IPS-NIHi7 (cell line): ENCODE data around the gene DNAH11.
A peak's percentile ranks its signal among the peaks of the same experiment; 100 is the strongest.
"Not testable (repeated sequence)": the region's sequence is repeated elsewhere in the genome, so short reads cannot be mapped to it uniquely, and the experiment has no call there.

ENCODE experiments used
- DNase-seq: peaks from one replicate; pipeline ENCODE4 v3.0.0; 2012; ENCODE audit warnings: mixed read lengths; ENCODE audit errors: extremely low spot score

The DNAH11 gene, protein sequence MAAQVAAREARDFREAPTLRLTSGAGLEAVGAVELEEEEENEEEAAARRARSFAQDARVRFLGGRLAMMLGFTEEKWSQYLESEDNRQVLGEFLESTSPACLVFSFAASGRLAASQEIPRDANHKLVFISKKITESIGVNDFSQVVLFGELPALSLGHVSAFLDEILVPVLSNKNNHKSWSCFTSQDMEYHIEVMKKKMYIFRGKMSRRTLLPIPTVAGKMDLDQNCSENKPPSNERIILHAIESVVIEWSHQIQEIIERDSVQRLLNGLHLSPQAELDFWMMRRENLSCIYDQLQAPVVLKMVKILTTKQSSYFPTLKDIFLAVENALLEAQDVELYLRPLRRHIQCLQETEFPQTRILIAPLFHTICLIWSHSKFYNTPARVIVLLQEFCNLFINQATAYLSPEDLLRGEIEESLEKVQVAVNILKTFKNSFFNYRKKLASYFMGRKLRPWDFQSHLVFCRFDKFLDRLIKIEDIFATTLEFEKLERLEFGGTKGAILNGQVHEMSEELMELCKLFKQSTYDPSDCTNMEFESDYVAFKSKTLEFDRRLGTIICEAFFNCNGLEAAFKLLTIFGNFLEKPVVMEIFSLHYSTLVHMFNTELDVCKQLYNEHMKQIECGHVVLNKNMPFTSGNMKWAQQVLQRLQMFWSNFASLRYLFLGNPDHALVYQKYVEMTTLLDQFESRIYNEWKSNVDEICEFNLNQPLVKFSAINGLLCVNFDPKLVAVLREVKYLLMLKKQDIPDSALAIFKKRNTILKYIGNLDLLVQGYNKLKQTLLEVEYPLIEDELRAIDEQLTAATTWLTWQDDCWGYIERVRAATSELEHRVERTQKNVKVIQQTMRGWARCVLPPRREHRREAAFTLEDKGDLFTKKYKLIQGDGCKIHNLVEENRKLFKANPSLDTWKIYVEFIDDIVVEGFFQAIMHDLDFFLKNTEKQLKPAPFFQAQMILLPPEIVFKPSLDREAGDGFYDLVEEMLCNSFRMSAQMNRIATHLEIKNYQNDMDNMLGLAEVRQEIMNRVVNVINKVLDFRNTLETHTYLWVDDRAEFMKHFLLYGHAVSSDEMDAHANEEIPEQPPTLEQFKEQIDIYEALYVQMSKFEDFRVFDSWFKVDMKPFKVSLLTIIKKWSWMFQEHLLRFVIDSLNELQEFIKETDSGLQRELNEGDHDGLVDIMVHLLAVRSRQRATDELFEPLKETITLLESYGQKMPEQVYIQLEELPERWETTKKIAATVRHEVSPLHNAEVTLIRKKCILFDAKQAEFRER (N-terminal part only)

DNA sequence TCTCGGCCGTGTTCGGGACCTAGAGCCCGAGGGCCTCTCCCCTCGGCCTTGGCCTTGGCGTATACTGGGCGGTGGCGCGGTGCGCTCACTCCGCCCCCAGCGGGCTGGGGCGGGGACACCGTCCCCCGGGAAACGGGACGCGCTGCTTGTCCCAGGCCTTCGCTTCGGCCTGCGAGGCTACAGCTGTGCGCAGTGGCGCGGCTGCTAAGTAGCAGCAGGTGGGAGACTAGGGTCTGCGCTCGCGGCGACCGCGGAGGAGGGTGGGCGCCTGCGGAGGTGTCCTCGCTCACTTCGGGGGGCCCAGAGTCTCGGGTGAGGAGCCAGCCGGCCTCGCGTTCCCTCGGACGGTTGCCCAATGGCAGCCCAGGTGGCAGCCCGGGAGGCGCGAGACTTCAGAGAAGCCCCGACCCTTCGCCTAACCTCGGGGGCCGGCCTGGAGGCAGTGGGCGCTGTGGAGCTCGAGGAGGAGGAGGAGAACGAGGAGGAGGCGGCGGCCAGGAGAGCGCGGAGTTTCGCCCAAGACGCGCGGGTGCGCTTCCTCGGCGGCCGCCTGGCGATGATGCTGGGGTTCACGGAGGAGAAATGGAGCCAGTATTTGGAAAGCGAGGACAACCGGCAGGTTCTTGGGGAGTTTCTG lies at the start of gene DNAH11:
Gene DNAH11, plus strand, starts transcription at position 149 of the 637 bp plus-strand sequence. Its CDS starts 207 bp downstream, at position 356.
- DNase-seq: peak; percentile 89

DNA sequence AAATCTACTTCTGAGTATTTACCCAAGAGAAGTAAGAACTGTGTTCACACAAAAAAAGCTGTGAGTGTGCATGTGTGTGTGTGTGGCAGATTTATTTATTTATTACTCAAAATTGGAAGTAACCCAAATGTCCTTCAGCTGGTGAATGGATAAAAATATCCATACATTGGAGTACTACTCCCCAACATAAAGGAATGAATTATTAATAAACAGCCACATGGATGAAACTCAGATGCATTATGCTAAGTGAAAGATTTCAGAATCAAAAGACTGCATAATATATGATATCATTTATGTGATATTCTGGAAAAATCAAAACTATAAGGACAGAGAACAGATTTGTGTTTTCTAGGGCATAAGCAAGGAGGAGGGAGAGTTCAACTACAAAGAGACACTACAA lies 47.1 kb upstream of the DNAH11 start:
- DNase-seq: no peak

DNA sequence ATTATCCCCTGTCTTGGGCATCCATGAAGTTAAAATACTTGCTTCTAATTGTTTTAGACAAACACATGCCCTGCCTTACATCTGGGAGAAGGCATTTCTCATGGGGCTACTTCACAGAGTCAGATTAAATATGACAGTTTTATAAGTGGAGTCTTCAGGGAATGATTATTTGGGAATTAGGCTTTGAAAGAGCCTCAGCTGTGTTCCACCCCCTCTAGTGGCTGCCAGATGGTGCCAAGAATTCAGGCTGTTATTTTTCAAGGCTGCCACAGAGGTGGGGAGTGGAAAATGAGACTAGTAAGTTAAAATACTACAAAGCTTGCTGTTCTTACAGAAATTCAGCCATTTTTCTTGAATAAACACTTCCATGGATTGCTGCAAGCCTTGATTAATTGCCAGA lies 45.8 kb upstream of the DNAH11 start:
- DNase-seq: no peak

DNA sequence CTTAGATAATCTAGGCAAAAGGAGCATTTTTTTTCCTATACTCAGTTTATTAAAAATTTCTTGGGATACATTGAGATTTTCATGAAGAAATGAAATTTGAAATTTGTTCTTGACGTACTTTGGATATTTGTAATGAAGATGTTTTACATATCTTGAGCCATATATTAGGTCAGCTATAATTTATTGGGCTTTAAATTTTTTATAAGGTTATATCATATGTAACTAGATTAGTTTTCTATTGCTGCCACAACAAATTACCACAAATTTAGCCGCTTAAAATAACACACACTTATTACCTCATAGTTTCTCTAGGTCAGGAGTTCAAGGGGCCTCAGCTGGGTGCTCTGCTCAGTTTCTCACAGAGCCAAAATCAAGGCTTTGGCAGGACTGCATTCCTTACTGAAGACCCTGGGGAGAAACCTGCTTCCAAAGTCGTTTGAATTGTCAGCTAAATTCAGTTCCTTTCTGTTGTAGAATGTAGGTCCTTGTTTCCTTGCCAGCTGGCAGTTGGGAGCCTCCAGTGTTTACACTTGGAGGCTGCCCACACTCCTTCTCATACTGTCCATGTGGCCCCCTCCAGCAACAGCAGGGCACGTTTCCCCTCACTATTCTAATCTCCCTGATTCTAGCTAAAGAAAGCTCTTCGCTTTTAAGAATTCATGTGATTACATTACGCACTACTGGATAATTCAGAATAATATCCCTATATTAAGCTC lies 42.6 kb upstream of the DNAH11 start:
- DNase-seq: no peak

DNA sequence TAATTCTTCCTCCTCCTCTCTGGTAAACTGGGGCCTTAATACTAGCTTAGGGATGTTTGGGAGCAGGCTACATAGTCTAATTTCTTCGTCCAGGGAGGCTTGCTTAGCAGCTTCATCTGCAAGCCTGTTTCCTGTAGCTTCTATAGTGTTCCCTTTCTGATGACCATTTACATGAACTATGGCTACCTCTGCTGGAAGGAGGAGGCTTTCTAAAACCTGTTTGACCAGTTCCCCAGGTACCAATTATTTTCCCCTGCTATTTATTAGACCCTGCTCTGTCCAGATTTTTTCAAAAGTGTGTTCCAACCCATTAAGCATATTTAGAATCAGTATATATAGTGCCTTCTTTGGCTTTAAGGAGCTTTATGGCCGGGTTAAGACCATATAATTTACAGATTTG lies 38.8 kb upstream of the DNAH11 start:
- DNase-seq: no peak

DNA sequence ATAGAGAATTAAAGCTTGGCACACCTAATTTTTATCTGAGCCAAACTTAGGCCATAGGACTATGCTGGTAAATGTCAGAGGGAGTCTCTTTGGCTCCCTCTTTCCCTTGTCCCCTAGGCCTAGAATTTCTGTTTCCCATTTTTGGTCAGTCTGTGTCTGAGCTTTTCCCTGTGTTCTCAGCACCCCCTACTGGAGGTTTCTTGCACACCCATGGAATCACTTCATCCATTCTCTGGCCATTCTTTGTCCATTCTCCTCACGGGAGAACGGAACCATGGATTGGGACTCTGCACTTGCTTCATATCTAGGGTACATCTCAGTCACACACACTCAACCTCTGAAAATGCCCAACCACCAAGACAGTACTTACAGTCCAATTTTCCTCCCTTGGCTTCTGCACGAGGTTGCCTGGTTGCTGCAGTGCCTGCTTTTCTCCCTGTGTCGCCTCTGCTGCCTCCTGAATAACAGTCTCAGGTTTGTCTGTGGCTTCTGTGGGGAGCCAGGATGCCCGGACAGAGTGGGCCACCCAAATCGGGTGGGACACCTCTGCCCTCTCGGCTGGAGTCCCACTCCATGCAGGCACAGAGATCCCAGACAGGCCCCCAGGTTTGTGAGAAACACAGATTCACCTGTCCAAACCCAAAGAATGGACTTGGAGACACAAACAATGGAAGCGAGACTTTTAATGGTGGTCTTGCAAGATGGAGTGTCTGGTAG lies 35.1 kb upstream of the DNAH11 start:
- DNase-seq: peak; percentile 48

DNA sequence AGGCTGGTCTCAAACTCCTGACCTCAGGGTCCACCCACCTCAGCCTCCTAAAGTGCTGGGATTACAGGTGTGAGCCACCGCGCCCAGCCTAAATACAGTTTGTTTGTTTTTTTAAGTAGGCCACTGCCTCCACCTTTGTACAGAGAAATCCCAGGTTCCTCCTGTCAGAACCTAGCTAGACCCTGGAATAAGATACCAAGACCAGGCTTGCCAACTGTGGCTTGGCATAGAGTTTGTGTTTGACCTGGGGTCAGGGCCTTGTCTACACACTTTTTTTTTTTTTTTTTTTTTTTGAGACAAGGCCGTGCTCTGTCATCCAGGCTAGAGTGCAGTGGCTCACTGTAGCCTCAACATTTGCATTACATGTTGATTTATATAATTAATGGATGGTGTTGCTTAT lies 34.3 kb upstream of the DNAH11 start:
- no peak for DNase-seq

DNA sequence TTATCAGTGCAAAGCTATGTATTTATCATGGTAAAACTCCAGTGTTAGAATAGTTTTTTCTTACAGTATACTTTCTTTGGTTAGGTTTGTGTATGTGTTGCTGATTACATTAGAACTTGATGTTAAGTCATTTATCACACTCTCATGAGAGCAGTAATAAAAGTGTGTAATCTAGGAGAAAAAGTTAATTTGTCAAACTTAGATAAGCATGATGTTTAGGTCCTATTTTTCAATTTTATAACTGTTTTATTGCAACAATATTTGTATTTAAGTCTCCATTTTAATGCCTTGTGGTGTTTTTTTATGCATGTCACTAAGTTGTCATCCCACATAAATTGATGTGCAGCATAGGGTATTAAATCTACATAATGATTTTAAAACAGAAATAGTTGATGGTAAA lies 28.8 kb upstream of the DNAH11 start:
- DNase-seq: no peak

DNA sequence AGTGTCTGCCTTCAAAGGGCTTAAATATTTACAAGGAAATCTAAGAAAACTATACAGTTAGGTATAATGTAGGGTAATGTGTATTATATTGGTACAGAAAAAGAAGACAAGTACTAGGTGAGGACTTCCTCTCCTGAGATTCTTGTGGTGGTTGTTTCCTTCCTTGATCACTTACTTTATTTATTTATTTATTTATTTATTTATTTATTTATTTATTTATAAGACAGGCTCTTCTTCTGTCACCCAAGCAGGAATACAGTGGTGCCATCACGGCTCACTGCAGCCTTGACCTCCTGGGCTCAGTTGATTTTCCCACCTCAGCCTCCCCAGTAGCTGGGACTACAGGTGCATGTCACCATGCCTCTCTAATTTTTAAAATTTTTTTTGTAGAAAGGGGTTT lies 18.2 kb upstream of the DNAH11 start:
- DNase-seq: no peak

DNA sequence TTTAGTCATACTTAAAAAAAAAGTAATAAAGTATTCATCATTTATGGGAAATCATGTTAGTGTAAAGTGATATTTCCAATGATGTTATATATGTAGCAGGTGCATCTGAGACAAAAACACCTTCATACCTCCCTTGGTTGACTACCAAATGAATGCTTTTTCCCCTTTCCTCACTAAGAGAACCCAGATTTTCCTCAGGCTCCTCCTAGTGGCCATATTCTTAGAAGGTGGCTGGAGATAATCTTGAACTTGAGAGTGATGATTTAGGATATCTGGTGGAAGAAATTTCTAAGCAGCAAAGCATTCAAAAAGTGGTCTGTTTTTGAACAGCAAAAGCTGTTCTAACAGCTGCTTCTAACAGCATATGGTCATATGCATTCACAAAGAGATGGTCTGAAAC lies 16.8 kb upstream of the DNAH11 start:
- DNase-seq: no peak

DNA sequence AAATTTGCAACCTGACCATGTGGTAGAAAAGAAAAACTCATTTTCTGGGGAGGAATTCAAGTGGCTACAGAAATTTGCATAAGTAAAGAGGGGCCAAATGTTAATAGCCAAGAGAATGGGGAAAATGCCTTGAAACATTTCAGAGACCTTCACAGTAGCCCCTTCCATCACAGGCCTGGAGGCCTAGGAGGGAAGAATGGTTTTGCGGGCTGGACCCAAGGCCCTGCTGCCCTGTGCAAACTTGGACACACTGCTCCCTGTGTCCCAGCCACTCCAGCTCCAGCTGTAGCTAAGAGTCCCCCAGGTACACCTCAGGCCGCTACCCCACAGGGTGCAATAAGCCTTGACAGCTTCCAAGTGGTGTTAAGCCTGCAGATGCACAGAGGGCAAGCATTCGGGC lies 16.4 kb upstream of the DNAH11 start:
- no peak for DNase-seq

DNA sequence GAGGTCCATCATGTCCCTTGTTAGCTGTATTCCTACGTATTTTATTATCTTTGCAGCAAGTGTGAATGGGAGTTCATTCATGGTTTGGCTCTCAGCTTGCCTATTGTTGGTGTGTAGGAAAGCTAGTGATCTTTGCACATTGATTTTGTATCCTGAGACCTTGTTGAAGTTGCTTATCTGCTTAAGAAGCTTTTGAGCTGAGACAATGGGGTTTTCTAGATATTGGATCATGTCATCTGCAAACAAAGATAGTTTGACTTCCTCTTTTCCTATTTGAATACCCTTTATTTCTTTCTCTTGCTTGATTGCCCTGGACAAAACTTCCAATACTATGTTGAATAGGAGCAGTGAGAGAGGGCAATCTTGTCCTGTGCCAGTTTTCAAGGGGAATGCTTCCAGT lies 10.4 kb upstream of the DNAH11 start:
- DNase-seq: not testable (repeated sequence)

DNA sequence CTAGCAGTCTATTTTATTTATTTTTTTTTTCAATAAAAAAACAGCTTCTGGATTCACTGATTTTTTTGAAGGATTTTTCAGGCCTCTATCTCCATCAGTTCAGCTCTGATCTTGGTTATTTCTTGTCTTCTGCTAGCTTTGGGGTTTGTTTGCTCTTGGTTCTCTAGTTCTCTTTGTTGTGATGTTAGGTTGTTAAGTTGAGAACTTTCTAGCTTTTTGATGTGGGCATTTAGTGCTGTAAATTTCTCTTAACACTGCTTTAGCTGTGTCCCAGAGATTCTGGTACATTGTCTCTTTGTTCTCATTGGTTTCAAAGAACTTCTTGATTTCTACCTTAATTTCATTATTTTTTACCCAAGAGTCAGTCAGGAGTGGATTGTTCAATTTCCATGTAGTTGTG lies 9.2 kb upstream of the DNAH11 start:
- not testable (repeated sequence) for DNase-seq

DNA sequence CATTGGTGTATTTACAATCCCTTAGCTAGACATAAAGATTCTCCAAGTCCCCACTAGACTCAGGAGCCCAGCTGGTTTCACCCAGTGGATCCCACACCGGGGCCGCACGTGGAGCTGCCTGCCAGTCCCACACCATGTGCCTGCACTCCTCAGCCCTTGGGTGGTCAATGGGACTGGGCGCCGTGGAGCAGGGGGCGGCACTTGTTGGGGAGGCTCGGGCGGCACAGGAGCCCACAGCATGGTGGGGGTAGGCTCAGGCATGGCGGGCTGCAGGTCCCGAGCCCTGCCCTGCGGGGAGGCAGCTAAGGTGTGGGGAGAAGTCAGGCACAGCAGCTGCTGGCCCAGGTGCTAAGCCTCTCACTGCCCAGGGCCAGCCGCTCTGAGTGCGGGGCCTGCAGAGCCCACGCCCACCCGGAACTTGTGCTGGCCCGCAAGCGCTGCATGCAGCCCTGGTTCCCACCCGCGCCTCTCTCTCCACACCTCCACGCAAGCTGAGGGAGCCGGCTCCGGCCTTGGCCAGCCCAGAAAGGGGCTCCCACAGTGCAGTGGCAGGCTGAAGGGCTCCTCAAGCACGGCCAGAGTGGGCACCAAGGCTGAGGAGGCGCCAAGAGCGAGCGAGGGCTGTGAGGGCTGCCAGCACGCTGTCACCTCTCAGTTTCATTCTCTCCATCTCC lies 6.3 kb upstream of the DNAH11 start:
- not testable (repeated sequence) for DNase-seq

DNA sequence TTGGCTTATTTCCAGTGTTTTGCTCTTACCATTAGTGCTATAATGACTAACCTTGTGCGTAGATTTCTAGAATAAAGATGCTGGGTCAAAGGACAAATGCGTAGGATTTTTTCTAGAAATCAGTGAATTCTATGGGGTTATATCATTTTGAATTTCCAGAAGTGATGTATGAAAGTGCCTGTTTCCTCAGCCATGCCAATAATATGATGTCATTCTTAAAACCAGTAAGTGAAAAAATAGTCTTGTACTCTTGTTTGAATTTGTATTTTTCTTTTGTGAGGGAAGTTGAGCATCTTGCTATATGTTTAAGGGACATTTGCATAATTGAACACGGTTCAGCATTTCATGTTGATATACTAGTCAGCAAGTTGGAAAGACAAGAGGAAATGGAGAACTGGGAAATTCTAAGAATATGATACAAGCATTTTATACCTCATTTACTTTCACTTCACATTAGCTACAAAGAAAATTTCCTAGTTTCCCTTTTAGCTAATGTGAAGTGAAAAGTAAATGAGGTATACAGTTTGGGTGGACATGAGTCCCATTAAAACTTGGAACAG lies 3.8 kb upstream of the DNAH11 start:
- DNase-seq: no peak

DNA sequence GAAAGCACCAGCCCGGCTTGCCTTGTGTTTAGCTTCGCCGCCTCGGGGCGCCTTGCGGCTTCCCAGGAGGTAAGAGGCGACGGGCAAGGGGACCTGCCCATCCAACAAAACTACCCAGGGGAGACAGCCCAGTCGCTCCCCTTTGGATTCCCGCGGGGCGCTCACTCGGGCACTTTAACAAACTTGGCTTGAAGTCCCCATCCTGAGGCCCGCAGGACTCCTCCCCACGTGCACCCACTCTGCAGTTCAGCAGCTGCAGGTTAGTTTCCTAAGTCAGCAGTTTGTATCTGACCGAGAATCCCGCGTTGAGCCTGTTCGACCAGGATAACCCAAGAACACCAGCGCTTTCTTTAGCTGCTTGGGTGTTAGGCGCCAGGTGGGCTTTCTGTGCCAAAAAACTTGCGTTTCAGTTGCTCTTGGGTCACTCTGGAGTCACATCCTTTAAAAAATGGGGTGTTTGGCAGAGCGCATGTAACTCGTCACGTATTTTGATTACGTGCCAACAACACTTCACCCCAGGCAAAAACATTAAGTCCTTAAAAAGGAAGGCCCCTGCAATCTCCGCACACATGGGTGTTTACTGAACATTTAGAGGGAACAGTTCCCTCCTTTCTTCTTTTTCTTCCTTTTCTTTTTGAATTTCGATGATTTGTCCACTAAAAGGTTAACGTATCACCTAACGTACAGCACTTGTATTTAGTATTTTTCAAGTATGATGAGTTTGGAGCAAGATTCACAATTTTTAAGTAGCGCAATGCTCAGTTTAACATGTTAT lies 876 bp downstream of the DNAH11 start:
- DNase-seq: peak; percentile 35

DNA sequence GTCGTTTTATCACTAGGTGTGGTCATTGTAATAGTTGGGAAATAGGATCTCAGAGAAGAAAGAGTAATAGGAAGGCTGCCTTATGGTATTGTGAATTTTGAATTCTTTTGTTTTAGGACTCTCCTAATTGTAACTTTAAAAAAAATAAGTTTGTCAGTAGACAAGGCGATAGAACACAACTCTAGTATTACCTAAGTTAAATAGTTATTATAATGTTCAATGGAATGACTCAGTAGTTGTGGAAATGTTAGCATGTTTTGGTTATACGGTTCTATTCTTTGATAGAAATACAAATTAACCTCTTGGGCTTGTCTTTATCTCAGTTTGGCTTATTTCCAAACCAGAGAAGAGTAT lies 1.4 kb downstream of the DNAH11 start:
- no peak for DNase-seq

DNA sequence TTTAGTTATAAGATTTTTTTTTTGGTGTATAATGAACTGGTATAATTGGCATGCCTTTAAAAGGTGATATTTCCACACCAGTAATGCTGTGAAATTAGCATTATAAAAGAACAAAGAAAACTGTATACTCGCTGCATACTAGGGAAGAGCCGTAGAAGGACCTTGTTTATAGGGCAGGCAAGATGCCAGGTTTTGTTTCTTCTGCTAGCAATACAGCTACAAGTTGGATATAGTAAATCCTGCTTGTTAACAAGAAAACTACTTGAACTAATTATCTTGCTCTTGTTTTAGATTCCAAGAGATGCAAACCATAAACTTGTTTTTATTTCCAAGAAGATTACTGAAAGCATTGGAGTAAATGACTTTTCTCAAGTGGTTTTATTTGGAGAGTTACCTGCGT lies 1.9 kb downstream of the DNAH11 start:
- no peak for DNase-seq

DNA sequence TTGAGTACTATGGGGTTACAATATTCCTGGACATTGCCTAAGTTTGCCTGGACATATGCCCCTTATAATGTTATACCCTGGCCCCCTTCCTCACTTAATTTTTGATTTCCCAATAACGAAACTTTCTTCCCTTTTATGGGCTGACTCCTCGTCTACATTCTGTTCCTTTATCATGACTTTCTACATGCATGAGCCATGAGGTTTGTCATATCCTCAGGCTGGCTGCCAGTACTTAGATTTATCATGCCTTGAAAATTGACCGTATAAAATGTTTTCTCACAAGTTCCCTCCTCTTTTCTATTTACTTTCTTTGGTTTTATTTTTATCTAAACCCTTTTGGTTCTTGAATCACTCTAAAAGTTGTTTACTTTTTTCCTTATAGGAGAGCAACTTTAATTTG lies 4.7 kb downstream of the DNAH11 start:
- DNase-seq: no peak
